ENCODE measurements around the gene DDAH1. TPM values are rescaled to one million over a fixed set of nuclear protein-coding genes. Genes with fewer than 3 reads are reported as not detected.

The DDAH1 gene
- total and polyA plus RNA-seq, 2 of the 8 experiments (the other 6 are each of a cell fraction or from before 2014, with no cell fraction given): 22.8 to 54.5 TPM

DNA sequence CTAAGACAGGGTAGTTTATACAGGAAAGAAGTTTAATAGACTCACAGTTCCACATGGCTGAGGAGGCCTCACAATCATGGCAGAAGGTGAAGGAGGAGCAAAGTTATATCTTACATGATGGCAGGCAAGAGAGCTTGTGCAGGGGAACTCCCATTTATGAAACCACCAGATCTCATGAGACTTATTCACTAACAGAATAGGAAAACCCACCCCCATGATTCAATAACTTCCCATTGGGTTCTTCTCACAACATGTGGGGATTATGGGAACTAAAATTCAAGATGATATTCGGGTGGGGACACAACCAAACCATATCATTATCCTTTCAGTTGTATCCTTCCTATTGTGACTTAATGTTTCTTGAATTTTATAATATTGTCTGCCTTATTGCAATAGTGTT lies 13.4 kb upstream of the DDAH1 start:
- CTCF ChIA-PET (ENCODE audit: partially characterized antibody): interaction anchor here (1.0 kb wide), 1 partner anchor 23 kb away, joined by 4 read pairs; no protein-coding TSS in a partner anchor
- Histone ChIP-seq H3K27me3 (replicated peaks in 1 of 4; ENCODE audit: control insufficient read depth in 3 of 4, extremely low read depth in 1 of 4, insufficient read depth in 3 of 4, low read length in 3 of 4) (no peaks in the 10 kb centered on the region), H3K23ac (ENCODE audit: insufficient read length) (no peak overlapping the region), H3K27ac (ENCODE audit: low read depth, low read length) (no peak overlapping the region), H3K4me3 (ENCODE audit: extremely low read depth in 1 of 4, insufficient read depth in 2 of 4, low read depth in 3 of 4, low read length in 4 of 4) (no peak overlapping the region), H3K18ac (ENCODE audit: extremely low read depth, low read length) (no peak overlapping the region), H2BK12ac (ENCODE audit: low read depth, low read length) (no peak overlapping the region), H4K8ac (ENCODE audit: extremely low read depth, insufficient read depth, low read length) (no peak overlapping the region), H3K9ac (replicated peaks in 1 of 4; ENCODE audit: extremely low read depth in 1 of 4, low read depth in 3 of 4, low read length in 3 of 4) (no peak overlapping the region), H4K5ac (ENCODE audit: insufficient read length, low read depth, low read length) (no peak overlapping the region), H3K9me3 (ENCODE audit: insufficient read depth in 2 of 2, low read depth in 1 of 2, low read length in 1 of 2) (no peaks in the 10 kb centered on the region), H3K36me3 (ENCODE audit: control insufficient read depth in 2 of 4, insufficient read depth in 4 of 4, low read length in 3 of 4) (no peaks in the 10 kb centered on the region), H3K23me2 (ENCODE audit: low read depth, low read length) (no peaks in the 10 kb centered on the region; the same call in 1 of the 2 replicates), H3K56ac (replicated peaks; ENCODE audit: insufficient read length, low read depth, low read length) (no peak overlapping the region), H4K20me1 (replicated peaks in 1 of 2; ENCODE audit: control insufficient read depth in 1 of 2, insufficient read depth in 2 of 2, low read length in 2 of 2) (no peaks in the 10 kb centered on the region), H4K91ac (replicated peaks; ENCODE audit: insufficient read length, low read length) (no peak overlapping the region), H2BK120ac (replicated peaks; ENCODE audit: low read depth, low read length) (no peak overlapping the region), H2BK20ac (ENCODE audit: low read length) (no peak overlapping the region), H2AK5ac (ENCODE audit: low read depth, low read length) (no peak overlapping the region), H3K79me1 (ENCODE audit: low read depth, low read length) (no peaks in the 10 kb centered on the region), H3K4ac (replicated peaks; ENCODE audit: insufficient read length, low read depth, low read length) (no peak overlapping the region), H3K79me2 (ENCODE audit: control insufficient read depth in 1 of 2, insufficient read depth in 2 of 2, low read length in 2 of 2) (no peaks in the 10 kb centered on the region), H2BK5ac (ENCODE audit: low read depth, low read length) (no peak overlapping the region), H2BK15ac (ENCODE audit: low read length) (no peak overlapping the region), H3K4me1 (replicated peaks in 1 of 4; ENCODE audit: control insufficient read depth in 3 of 4, insufficient read depth in 4 of 4, low read length in 3 of 4) (peaks cover 0 to 3% (median 0%) of the 10 kb centered on the region in 4 experiments; a peak in 1 of 7 replicates), H2AFZ (ENCODE audit: low read length) (no peak overlapping the region), H3K4me2 (ENCODE audit: insufficient read depth in 1 of 2, low read depth in 2 of 2, low read length in 2 of 2) (no peak overlapping the region), H3K14ac (ENCODE audit: insufficient read length) (no peak overlapping the region)
- POLR2A ChIA-PET (ENCODE audit: partially characterized antibody): no interaction called here
- FAIRE-seq (no peak), DNase-seq (ENCODE audit: low read depth in 1 of 2, low spot score in 2 of 2) (no peak)
- WGBS, 2 experiments (ENCODE audit: extremely low coverage in 1 of 2, insufficient coverage in 1 of 2, insufficient read length in 1 of 2, insufficient replicate concordance in 2 of 2, low coverage in 1 of 2, low lambda C conversion rate in 2 of 2, missing lambda C conversion rate in 1 of 2): 96% methylated on average over 1 of the region's 1 CpG; no CpG with 5 or more reads in 1 of the 2 experiments
- TF ChIP-seq, protein P1, sequence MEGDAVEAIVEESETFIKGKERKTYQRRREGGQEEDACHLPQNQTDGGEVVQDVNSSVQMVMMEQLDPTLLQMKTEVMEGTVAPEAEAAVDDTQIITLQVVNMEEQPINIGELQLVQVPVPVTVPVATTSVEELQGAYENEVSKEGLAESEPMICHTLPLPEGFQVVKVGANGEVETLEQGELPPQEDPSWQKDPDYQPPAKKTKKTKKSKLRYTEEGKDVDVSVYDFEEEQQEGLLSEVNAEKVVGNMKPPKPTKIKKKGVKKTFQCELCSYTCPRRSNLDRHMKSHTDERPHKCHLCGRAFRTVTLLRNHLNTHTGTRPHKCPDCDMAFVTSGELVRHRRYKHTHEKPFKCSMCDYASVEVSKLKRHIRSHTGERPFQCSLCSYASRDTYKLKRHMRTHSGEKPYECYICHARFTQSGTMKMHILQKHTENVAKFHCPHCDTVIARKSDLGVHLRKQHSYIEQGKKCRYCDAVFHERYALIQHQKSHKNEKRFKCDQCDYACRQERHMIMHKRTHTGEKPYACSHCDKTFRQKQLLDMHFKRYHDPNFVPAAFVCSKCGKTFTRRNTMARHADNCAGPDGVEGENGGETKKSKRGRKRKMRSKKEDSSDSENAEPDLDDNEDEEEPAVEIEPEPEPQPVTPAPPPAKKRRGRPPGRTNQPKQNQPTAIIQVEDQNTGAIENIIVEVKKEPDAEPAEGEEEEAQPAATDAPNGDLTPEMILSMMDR (IDR thresholded peaks at IDR 0.05; ENCODE audit: control extremely low read depth in 1 of 3, insufficient read depth in 1 of 3, low read depth in 1 of 3, low read length in 3 of 3): no peak
- TF ChIP-seq JUN (IDR thresholded peaks at IDR 0.05; ENCODE audit: low read depth, low read length) (no peak), RXRA (IDR thresholded peaks at IDR 0.05; ENCODE audit: insufficient read depth, low read depth, low read length) (no peak), KDM4A (IDR thresholded peaks at IDR 0.05; ENCODE audit: low read depth, low read length, severe bottlenecking) (no peak), SIRT6 (IDR thresholded peaks at IDR 0.05; ENCODE audit: low read length) (no peak), HDAC2 (IDR thresholded peaks at IDR 0.05; ENCODE audit: borderline replicate concordance in 1 of 2, low read depth in 2 of 2, low read length in 2 of 2) (no peak)
- TF ChIP-seq, protein P2, sequence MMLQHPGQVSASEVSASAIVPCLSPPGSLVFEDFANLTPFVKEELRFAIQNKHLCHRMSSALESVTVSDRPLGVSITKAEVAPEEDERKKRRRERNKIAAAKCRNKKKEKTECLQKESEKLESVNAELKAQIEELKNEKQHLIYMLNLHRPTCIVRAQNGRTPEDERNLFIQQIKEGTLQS (IDR thresholded peaks at IDR 0.05; ENCODE audit: insufficient read depth, low read depth, low read length): no peak
- TF ChIP-seq, protein P3, sequence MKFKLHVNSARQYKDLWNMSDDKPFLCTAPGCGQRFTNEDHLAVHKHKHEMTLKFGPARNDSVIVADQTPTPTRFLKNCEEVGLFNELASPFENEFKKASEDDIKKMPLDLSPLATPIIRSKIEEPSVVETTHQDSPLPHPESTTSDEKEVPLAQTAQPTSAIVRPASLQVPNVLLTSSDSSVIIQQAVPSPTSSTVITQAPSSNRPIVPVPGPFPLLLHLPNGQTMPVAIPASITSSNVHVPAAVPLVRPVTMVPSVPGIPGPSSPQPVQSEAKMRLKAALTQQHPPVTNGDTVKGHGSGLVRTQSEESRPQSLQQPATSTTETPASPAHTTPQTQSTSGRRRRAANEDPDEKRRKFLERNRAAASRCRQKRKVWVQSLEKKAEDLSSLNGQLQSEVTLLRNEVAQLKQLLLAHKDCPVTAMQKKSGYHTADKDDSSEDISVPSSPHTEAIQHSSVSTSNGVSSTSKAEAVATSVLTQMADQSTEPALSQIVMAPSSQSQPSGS (IDR thresholded peaks at IDR 0.05; ENCODE audit: low read length): no peak
